HG02970 (cell line): ENCODE data around the gene SLC25A52.
A peak's percentile ranks its signal among the peaks of the same experiment; 100 is the strongest.
"Not testable (repeated sequence)": the region's sequence is repeated elsewhere in the genome, so short reads cannot be mapped to it uniquely, and the experiment has no call there.

Experiments
- ATAC-seq: cut with Tn5 transposase; IDR thresholded peaks from one replicate; pipeline ENCODE4 v1.9.1; 2021; ENCODE audit warnings: mild to moderate bottlenecking, moderate library complexity, moderate number of reproducible peaks; ENCODE audit not compliant: unreplicated experiment, low FRiP score

Gene SLC25A52

GRCh38 chr18:31760695-31761094 is at the start of gene SLC25A52:
Gene SLC25A52 (minus strand): TSS chr18:31760880. CDS start chr18:31760661, 219 bp downstream.
- ATAC-seq = no peak

GRCh38 chr18:31809049-31809448 is 48.4 kb upstream of the SLC25A52 start:
- not testable (repeated sequence) for ATAC-seq

GRCh38 chr18:31801078-31801477 is 40.4 kb upstream of the SLC25A52 start:
- ATAC-seq = no peak

- not testable (repeated sequence) for ATAC-seq
Measured at GRCh38 chr18:31799257-31799656, 38.6 kb upstream of the SLC25A52 start.

GRCh38 chr18:31798399-31798798 is 37.7 kb upstream of the SLC25A52 start:
- no peak for ATAC-seq

- ATAC-seq = no peak
Measured at GRCh38 chr18:31795747-31796146, 35.1 kb upstream of the SLC25A52 start.

- ATAC-seq = no peak
Measured at GRCh38 chr18:31793531-31793930, 32.9 kb upstream of the SLC25A52 start.

GRCh38 chr18:31792580-31792911 is 31.9 kb upstream of the SLC25A52 start:
- ATAC-seq = no peak

GRCh38 chr18:31791817-31792579 is 31.3 kb upstream of the SLC25A52 start:
- ATAC-seq = peak; percentile 73

- no peak for ATAC-seq
Measured at GRCh38 chr18:31789409-31789808, 28.7 kb upstream of the SLC25A52 start.

GRCh38 chr18:31783059-31783458 is 22.4 kb upstream of the SLC25A52 start:
- ATAC-seq = no peak

- no peak for ATAC-seq
Measured at GRCh38 chr18:31778391-31778950, 17.8 kb upstream of the SLC25A52 start.

- ATAC-seq = no peak
Measured at GRCh38 chr18:31776093-31776492, 15.4 kb upstream of the SLC25A52 start.

- no peak for ATAC-seq
Measured at GRCh38 chr18:31774962-31775361, 14.3 kb upstream of the SLC25A52 start.

- no peak for ATAC-seq
Measured at GRCh38 chr18:31774477-31774785, 13.8 kb upstream of the SLC25A52 start.

- no peak for ATAC-seq
Measured at GRCh38 chr18:31773774-31774476, 13.2 kb upstream of the SLC25A52 start.

- ATAC-seq = no peak
Measured at GRCh38 chr18:31772699-31773098, 12.0 kb upstream of the SLC25A52 start.

GRCh38 chr18:31750273-31750672 is 10.4 kb downstream of the SLC25A52 start:
- no peak for ATAC-seq

GRCh38 chr18:31746396-31746795 is 14.3 kb downstream of the SLC25A52 start:
- ATAC-seq = no peak

- ATAC-seq = no peak
Measured at GRCh38 chr18:31744321-31745067, 16.2 kb downstream of the SLC25A52 start.

- not testable (repeated sequence) for ATAC-seq
Measured at GRCh38 chr18:31743600-31743999, 17.1 kb downstream of the SLC25A52 start.
